H54 (cell line): Measurements from ENCODE around the gene UCN.
"Not testable (repeated sequence)": the region's sequence is repeated elsewhere in the genome, so short reads cannot be mapped to it uniquely, and the experiment has no call there.

ENCODE experiments used
- DNase-seq: peaks from one replicate; pipeline ENCODE4 v3.0.0; 2011; ENCODE audit warnings: low spot score, mixed read lengths; ENCODE audit not compliant: insufficient read length
- FAIRE-seq: peaks from 3 replicates; lab custom pipeline; 2011; peaks lifted over from hg19 to GRCh38; lab: Jason Lieb, UNC
- POLR2A ChIP-seq: IDR thresholded peaks from 2 replicates; pipeline ENCODE4 v1.6.1; 2011; ENCODE audit warnings: low read depth, mild to moderate bottlenecking, low read length

UCN gene

GRCh38 chr2:27285481-27285880 is 22.8 kb downstream of the UCN start:
- no peak for TF ChIP-seq POLR2A
- FAIRE-seq (no peak), DNase-seq (no peak)

- FAIRE-seq (no peak), DNase-seq (no peak)
- no peak for TF ChIP-seq POLR2A
Observed at GRCh38 chr2:27284996-27285395, 23.2 kb downstream of the UCN start.

DNA sequence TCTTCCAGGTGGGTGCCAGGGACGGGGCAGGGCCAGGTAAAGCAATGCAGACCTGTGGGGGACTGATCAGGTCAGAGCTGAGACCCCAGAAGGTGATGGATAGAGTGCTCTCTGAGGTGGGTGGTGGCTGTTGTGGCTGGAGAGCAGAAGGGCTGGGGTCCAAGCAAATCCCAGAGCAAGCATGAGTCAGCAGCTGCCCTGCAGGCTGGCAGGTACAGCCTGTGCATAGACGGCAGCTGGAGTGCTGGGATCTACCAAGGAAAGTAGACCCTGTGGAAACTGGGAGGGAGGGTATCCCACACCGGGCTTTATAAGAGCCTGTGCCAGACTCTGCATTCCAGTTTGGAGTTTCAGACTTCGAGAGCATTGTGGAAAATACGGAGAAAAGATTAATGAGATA is 25.4 kb downstream of the UCN start:
- no peak for FAIRE-seq
- no peak for DNase-seq
- TF ChIP-seq POLR2A: no peak

- TF ChIP-seq POLR2A: no peak
- FAIRE-seq (no peak), DNase-seq (no peak)
Observed at GRCh38 chr2:27281855-27282559, 26.2 kb downstream of the UCN start, which contains the start of gene TRIM54. TRIM54 (plus strand) TSS chr2:27282429; CDS start chr2:27282732, 303 bp downstream.

DNA sequence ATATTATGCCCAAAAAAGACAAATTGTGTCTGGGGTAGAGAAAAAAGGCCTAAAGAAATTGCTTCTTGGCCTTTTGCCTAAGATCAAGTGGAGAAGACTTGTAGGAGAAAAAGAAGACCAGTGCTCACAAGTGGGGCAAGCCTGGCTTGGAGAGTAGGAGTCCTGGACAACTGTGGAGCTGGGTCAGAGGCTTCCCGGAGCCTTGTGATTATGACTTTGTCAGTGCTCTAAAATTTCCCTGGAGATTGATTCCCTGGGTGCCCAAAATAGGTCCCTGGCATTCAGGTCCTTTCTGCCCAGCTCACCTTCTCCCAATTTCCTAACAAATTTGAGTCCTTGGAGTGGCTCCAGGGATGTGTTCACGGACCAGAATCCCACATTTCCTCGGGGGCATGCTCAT is 26.8 kb downstream of the UCN start:
- DNase-seq (no peak), FAIRE-seq (no peak)
- TF ChIP-seq POLR2A: no peak

GRCh38 chr2:27280826-27281225 is 27.4 kb downstream of the UCN start:
- peak; percentile 15 for FAIRE-seq
- TF ChIP-seq POLR2A: no peak
- no peak for DNase-seq

DNA sequence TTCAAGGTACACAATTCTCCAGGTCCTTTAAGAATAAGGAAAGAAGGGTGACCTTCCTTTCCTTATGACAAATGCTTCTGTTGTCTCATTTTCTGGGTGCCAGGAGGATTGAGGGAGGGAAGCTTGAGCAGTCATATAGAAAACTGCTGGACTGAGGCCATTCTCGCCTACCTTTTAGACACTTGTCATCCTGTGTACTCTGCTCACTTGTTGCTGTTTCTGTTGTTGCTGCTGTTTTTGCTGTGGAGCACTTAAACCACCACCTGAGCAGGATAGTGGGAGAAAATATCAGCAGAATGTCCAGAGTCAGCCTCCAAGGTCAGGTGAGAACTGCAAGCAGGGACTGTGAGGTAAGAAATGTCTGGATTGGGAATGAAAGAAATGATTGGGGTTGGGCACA is 30.2 kb downstream of the UCN start:
- FAIRE-seq: no peak
- no peak for TF ChIP-seq POLR2A
- DNase-seq: no peak

- FAIRE-seq (no peak), DNase-seq (no peak)
- TF ChIP-seq POLR2A: no peak
Observed at GRCh38 chr2:27275211-27276150, 32.8 kb downstream of the UCN start, which contains the start of gene DNAJC5G. DNAJC5G (plus strand) TSS chr2:27275433; CDS start chr2:27276729, 1,296 bp downstream.

GRCh38 chr2:27272537-27273522 is 35.4 kb downstream of the UCN start:
- DNase-seq, FAIRE-seq: not testable (repeated sequence)

- FAIRE-seq (no peak), DNase-seq (no peak)
- no peak for TF ChIP-seq POLR2A
Observed at GRCh38 chr2:27271631-27272340, 36.5 kb downstream of the UCN start.

DNA sequence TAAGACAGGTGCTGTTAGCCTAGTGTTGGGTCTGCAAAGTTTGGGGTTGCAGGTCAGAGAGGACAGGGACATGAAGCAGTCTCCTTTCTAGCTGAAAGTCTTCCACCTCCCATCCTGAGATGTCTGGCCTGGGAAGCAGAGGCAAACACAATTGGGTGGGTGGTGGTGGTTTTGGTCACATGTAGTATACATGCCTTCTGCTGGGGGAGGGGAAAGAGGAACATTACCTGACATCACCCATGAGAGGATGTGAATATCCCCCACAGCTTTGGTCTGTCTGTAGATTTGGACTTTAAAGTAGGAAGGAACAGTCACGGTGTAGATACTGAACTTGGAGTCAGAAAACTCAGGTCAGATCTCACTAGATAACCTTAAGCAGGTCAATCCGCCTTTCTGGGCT is 37.6 kb downstream of the UCN start:
- DNase-seq: no peak
- TF ChIP-seq POLR2A: no peak
- no peak for FAIRE-seq

- no peak for FAIRE-seq
- no peak for DNase-seq
- no peak for TF ChIP-seq POLR2A
Observed at GRCh38 chr2:27270131-27270530, 38.1 kb downstream of the UCN start.

GRCh38 chr2:27268296-27268695 is 39.9 kb downstream of the UCN start:
- FAIRE-seq, DNase-seq: not testable (repeated sequence)
